Mucosa of rectum (tissue), 2 donors: Measurements from ENCODE around the gene SNX6.
"Not testable (repeated sequence)": the region's sequence is repeated elsewhere in the genome, so short reads cannot be mapped to it uniquely, and the experiment has no call there.

Source experiments
- H3K27ac ChIP-seq, 2 donors: one replicate each; pipeline ENCODE4 v1.7.0; 2013; ENCODE audit warnings: inconsistent platforms in 2 of 2, low read depth in 2 of 2, low read length in 2 of 2
- H3K27me3 ChIP-seq, 2 donors: one replicate each; pipeline ENCODE4 v1.7.0; 2013; ENCODE audit warnings: low read length in 2 of 2; ENCODE audit not compliant: control insufficient read depth in 2 of 2, insufficient read depth in 2 of 2
- H3K36me3 ChIP-seq, 2 donors: one replicate each; pipeline ENCODE4 v1.7.0; 2013; ENCODE audit warnings: low read length in 2 of 2; ENCODE audit not compliant: control insufficient read depth in 2 of 2, insufficient read depth in 2 of 2
- H3K4me1 ChIP-seq, 2 donors: one replicate each; pipeline ENCODE4 v1.7.0; 2013; ENCODE audit warnings: low read length in 2 of 2, mild to moderate bottlenecking in 1 of 2; ENCODE audit not compliant: control insufficient read depth in 2 of 2, insufficient read depth in 2 of 2
- H3K4me3 ChIP-seq, 2 donors: one replicate each; pipeline ENCODE4 v1.7.0; 2013; ENCODE audit warnings: low read length in 2 of 2
- H3K9ac ChIP-seq, 2 donors: one replicate each; pipeline ENCODE4 v1.7.0; 2013; ENCODE audit warnings: low read length in 2 of 2, low read depth in 1 of 2, mild to moderate bottlenecking in 1 of 2
- H3K9me3 ChIP-seq, 2 donors: one replicate each; pipeline ENCODE4 v1.7.0; 2013; ENCODE audit warnings: low read length in 2 of 2; ENCODE audit not compliant: control insufficient read depth in 2 of 2
- donor health status: healthy.
- donor health status: Normal muscosa, but diverticular disease.

Gene SNX6

GRCh38 chr14:34640826-34641225, 10.9 kb upstream of the SNX6 start:
- Histone ChIP-seq H3K27ac (no peak overlapping the region), H3K9ac (no peak overlapping the region), H3K9me3 (no peaks in the 10 kb centered on the region), H3K4me3 (no peak overlapping the region), H3K36me3 (no peaks in the 10 kb centered on the region), H3K4me1 (no peaks in the 10 kb centered on the region), H3K27me3 (no peaks in the 10 kb centered on the region)

DNA sequence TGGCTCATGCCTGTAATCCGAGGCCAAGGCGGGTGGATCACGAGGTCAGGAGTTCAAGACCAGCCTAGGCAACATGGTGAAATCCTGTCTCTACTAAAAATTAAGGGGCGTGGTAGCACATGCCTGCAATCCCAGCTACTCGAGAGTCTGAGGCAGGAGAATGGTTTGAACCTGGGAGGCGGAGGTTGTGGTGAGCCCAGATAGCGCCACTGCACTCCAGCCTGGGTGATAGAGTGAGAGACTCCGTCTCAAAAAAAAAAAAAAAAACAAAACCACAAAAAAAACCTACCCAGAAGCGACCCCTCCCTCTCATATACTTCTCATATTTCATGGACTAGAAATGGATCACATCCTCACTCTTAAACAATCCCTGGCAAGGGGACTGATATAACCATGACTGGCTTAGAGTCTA, 4.4 kb upstream of the SNX6 start:
- not testable (repeated sequence) for H3K9me3 ChIP-seq, H3K27me3 ChIP-seq, H3K36me3 ChIP-seq, H3K9ac ChIP-seq, H3K4me3 ChIP-seq, H3K27ac ChIP-seq, H3K4me1 ChIP-seq

- Histone ChIP-seq H3K27ac (no peak overlapping the region), H3K4me1 (peaks cover 0 to 2% of the 10 kb centered on the region in 2 donors), H3K9me3 (no peaks in the 10 kb centered on the region), H3K36me3 (no peaks in the 10 kb centered on the region), H3K4me3 (no peak overlapping the region), H3K27me3 (no peaks in the 10 kb centered on the region), H3K9ac (no peak overlapping the region)
These were observed 3.8 kb upstream of the SNX6 start for GRCh38 chr14:34633742-34634141.

DNA sequence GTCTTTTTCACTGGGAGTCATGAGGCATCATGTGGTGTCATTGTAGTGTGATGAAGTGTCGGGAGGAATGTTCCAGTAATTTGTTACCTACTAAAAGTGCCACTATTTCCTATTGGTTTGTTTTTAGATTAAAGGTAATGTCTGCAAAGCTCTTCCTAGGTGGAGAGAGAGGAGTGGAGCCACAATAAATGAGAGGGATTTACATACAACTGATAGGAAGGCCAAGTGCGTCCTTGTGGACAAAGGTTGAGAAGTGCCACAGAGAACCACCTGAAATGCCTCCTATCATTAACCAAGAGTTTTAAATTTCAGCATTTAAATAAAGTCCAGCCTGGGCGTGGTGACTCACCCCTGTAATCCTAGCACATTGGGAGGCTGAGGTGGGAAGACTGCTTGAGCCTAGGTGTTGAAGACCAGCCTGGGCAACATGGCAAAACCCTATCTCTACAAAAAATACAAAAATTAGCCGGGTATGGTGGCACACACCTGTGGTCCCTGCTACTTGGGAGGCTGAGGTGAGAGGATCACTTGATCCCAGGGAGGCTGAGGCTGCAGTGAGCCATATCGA, 2.5 kb upstream of the SNX6 start:
- Histone ChIP-seq H3K9me3 (no peaks in the 10 kb centered on the region), H3K27me3 (no peaks in the 10 kb centered on the region), H3K9ac (no peak overlapping the region), H3K4me3 (no peak overlapping the region), H3K4me1 (peaks cover 0 to 5% of the 10 kb centered on the region in 2 donors), H3K27ac (no peak overlapping the region), H3K36me3 (no peaks in the 10 kb centered on the region)

GRCh38 chr14:34629344-34629656, 648 bp downstream of the SNX6 start:
- H3K9me3 ChIP-seq, result no peaks in the 10 kb centered on the region
- H3K9ac ChIP-seq, result peak overlapping the region; percentile 93 to 99
- H3K36me3 ChIP-seq, result peaks cover 0 to 3% of the 10 kb centered on the region in 2 donors
- no peaks in the 10 kb centered on the region for H3K27me3 ChIP-seq
- H3K4me1 ChIP-seq, result peaks cover 0 to 5% of the 10 kb centered on the region in 2 donors
- H3K4me3 ChIP-seq, result peak overlapping the region; percentile 92 to 99
- peak overlapping the region; percentile 95 to 96 for H3K27ac ChIP-seq

DNA sequence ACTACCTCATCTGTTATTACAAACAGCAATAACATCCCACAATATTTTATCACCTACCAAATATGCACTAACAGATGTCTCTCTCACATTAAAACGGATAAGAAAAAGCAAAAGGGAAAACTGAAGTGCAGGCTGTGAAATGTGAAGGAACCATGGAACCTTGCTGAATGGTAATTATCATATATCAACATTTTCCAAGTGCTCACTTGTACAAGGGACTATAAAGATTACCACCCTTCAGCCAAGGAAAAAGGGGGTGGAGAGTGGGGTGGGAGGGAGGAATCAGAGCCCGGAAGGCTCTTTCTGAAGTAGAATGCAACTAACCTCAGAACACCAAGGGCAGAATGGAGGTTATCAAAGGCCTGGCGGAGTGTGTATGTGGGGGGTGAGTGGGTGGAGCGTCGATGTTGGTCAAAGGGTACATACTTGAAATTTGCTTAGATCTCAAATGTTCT, 1.2 kb downstream of the SNX6 start:
- H3K9me3 ChIP-seq, result no peaks in the 10 kb centered on the region
- H3K27ac ChIP-seq, result peak overlapping the region; percentile 95 to 96
- H3K4me3 ChIP-seq, result peak overlapping the region; percentile 92 to 99
- peaks cover 2 to 4% of the 10 kb centered on the region in 2 donors for H3K36me3 ChIP-seq
- H3K9ac ChIP-seq, result peak overlapping the region; percentile 93 to 99
- H3K27me3 ChIP-seq, result no peaks in the 10 kb centered on the region
- peaks cover 0 to 5% of the 10 kb centered on the region in 2 donors for H3K4me1 ChIP-seq

GRCh38 chr14:34623506-34623905, 6.4 kb downstream of the SNX6 start:
- H3K4me3 ChIP-seq, result peak overlapping the region in 1 of 2 donors; percentile 13
- no peaks in the 10 kb centered on the region for H3K9me3 ChIP-seq
- H3K9ac ChIP-seq, result no peak overlapping the region
- H3K36me3 ChIP-seq, result peaks cover 14 to 17% of the 10 kb centered on the region in 2 donors
- H3K27me3 ChIP-seq, result no peaks in the 10 kb centered on the region
- peaks cover 0 to 6% of the 10 kb centered on the region in 2 donors for H3K4me1 ChIP-seq
- H3K27ac ChIP-seq, result no peak overlapping the region

DNA sequence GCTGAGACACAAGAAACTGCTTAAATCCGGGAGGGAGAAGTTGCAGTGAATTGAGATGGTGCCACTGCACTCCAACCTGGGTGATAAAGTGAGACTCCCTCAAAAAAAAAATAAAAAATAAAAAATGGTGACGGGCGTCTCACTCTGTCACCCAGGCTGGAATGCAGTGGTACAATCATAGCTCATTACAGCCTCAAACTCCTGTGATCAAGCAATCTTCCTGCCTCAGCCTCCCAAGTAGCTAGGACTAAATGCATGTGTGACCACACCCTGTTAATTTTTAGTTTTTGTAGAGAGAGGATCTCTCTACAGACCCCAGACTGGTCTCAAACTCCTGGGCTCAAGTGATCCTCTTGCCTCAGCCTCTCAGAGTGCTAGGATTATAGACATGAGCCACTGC, 9.1 kb downstream of the SNX6 start:
- Histone ChIP-seq H3K27me3 (no peaks in the 10 kb centered on the region), H3K9ac (no peak overlapping the region), H3K27ac (no peak overlapping the region), H3K36me3 (peaks cover 17 to 21% of the 10 kb centered on the region in 2 donors), H3K9me3 (no peaks in the 10 kb centered on the region), H3K4me1 (peaks cover 0 to 5% of the 10 kb centered on the region in 2 donors), H3K4me3 (no peak overlapping the region)

DNA sequence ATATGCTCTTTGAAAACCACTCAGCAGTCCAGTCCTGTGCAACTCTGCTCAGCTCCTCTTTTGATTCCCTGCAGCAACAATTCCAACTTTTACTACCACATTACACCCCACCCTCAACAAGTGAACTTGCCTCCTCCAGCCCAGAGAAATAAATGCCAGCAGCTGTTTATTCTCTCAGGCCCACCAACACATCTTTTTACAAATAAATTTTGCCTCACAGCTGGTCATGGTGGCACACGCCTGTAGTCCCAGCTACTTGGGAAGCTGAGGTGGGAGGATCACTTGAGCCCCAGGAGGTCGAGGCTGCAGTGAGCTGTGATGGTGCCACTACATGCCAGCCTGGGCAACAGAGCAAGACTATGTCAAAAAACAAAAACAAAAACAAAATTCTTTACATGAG, 9.8 kb downstream of the SNX6 start:
- H3K4me3 ChIP-seq, result no peak overlapping the region
- H3K36me3 ChIP-seq, result peaks cover 17 to 22% of the 10 kb centered on the region in 2 donors
- H3K27me3 ChIP-seq, result no peaks in the 10 kb centered on the region
- no peaks in the 10 kb centered on the region for H3K9me3 ChIP-seq
- H3K27ac ChIP-seq, result peak overlapping the region; percentile 13 to 54
- H3K4me1 ChIP-seq, result peaks cover 0 to 5% of the 10 kb centered on the region in 2 donors
- no peak overlapping the region for H3K9ac ChIP-seq

GRCh38 chr14:34619471-34619870, 10.5 kb downstream of the SNX6 start:
- Histone ChIP-seq H3K36me3 (peaks cover 17 to 22% of the 10 kb centered on the region in 2 donors), H3K9me3 (no peaks in the 10 kb centered on the region), H3K9ac (no peak overlapping the region), H3K4me1 (peaks cover 0 to 5% of the 10 kb centered on the region in 2 donors), H3K27ac (peak overlapping the region; percentile 13 to 54), H3K27me3 (no peaks in the 10 kb centered on the region), H3K4me3 (no peak overlapping the region)
